Retinal pigment epithelial cell (primary cell): Measurements from ENCODE around the gene HPS1.

Experiments used
- DNase-seq: peaks from one replicate; pipeline ENCODE4 v3.0.0-alpha.2; 2010; ENCODE audit warnings: low read depth
- H3K4me3 ChIP-seq: 2 replicates; pipeline ENCODE4 v1.5.1; 2011; ENCODE audit warnings: mild to moderate bottlenecking, low read length, control low read depth, moderate library complexity
- CTCF ChIP-seq: conservative IDR thresholded peaks from 2 replicates; pipeline ENCODE4 v1.5.1; 2011; ENCODE audit warnings: low read depth, low read length, control low read depth, inconsistent platforms

HPS1 gene

GRCh38 chr10:98417973-98418664, 28.6 kb downstream of the HPS1 start:
- DNase-seq, result no peak
- no peak for TF ChIP-seq CTCF

GRCh38 chr10:98417481-98417959, 29.2 kb downstream of the HPS1 start:
- no peak for TF ChIP-seq CTCF
- H3K4me3 ChIP-seq, result no peak overlapping the region
- no peak for DNase-seq

More at GRCh38 chr10:98417973-98418664, 28.6 kb downstream of the HPS1 start:
- H3K4me3 ChIP-seq, result no peak overlapping the region

- no peak for DNase-seq
- no peak overlapping the region for H3K4me3 ChIP-seq
- TF ChIP-seq CTCF, result no peak
These were observed 29.9 kb downstream of the HPS1 start for GRCh38 chr10:98416606-98417388.

GRCh38 chr10:98415731-98416119, 31.0 kb downstream of the HPS1 start:
- DNase-seq, result no peak
- TF ChIP-seq CTCF, result no peak
- no peak overlapping the region for H3K4me3 ChIP-seq

GRCh38 chr10:98414932-98415730, 31.6 kb downstream of the HPS1 start, which contains the start of gene PYROXD2:
Gene PYROXD2, minus strand, starts transcription at chr10:98415182. Its CDS starts 47 bp downstream, at chr10:98415135.
- peak; percentile 85 for DNase-seq
- H3K4me3 ChIP-seq, result peak within 1 kb of the TSS; percentile 80
- TF ChIP-seq CTCF, result no peak

- no peak for TF ChIP-seq CTCF
- DNase-seq, result no peak
- peak overlapping the region; percentile 80 for H3K4me3 ChIP-seq
These were observed 32.2 kb downstream of the HPS1 start for GRCh38 chr10:98414578-98414931.
